PC-9 (cell line): ENCODE measurements around the gene RBFOX2.

Experiments used
- CTCF ChIP-seq: fragments of 200-600 bp; sonication (generic); conservative IDR thresholded peaks from 2 replicates; pipeline ENCODE4 v1.6.1; 2017; ENCODE audit warnings: mixed run types, antibody characterized with exemption, mild to moderate bottlenecking, moderate library complexity
- EZH2 ChIP-seq: fragments of 200-600 bp; sonication (generic); IDR thresholded peaks from 2 replicates; pipeline ENCODE4 v1.8.0; 2017; ENCODE audit warnings: antibody characterized with exemption, low read depth

DNA sequence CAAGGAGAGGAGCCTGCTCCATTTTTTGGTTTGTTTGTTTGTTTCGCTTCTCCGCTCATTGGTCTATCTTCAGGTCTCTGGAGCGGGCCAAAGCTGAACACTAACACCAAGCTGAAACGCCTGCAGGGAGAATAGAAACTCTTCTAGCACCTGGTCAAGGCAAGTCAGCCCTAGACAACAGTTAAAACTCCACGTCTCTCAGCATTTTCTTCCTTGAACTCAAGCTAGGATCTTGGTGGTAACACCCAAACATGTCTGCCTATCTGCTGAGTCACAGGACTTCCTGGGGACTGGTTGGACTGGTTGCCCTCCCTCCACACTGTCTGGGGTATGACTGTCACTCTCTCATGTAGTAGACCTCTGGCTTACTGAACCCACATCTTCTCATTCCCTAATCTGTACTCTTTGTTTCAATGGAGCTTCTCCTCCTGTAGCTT lies 23.9 kb upstream of the RBFOX2 start:
- TF ChIP-seq CTCF (no peak), EZH2 (no peak)
